ENCODE results near the gene KRT80. TPM values are rescaled to one million over a fixed set of nuclear protein-coding genes. Genes with fewer than 3 reads are reported as not detected.

Gene KRT80
- total RNA-seq, 3 donors from 2014 or later, result 2.9 to 9.8 TPM; not detected in 1

- Histone ChIP-seq H3K27me3 (no peaks in the 10 kb centered on the region), H3K4me3 (no peak overlapping the region), H3K9me3 (no peaks in the 10 kb centered on the region), H3K36me3 (no peaks in the 10 kb centered on the region), H3K27ac (peak overlapping the region; percentile 80 to 88), H3K4me1 (peaks cover 0 to 13% of the 10 kb centered on the region in 2 donors)
- TF ChIP-seq POLR2A (IDR thresholded peaks at IDR 0.05), result no peak
- no peak for TF ChIP-seq CTCF (IDR thresholded peaks at IDR 0.05)
- no peak for TF ChIP-seq POLR2AphosphoS5 (IDR thresholded peaks at IDR 0.05)
- intact Hi-C loops (cut with DNase I; ENCODE audit: low total_unique reads), result no loop called here
- peak in 1 of 2 donors; percentile 51 for DNase-seq (ENCODE audit: low spot score in 2 of 2)
Observed at GRCh38 chr12:52208424-52209165, 16.8 kb upstream of the KRT80 start.

- intact Hi-C loops (cut with DNase I; ENCODE audit: low total_unique reads), result no loop called here
- Histone ChIP-seq H3K4me1 (peaks cover 0 to 14% of the 10 kb centered on the region in 2 donors), H3K27ac (peak overlapping the region; percentile 80 to 88), H3K4me3 (no peak overlapping the region), H3K36me3 (no peaks in the 10 kb centered on the region), H3K27me3 (no peaks in the 10 kb centered on the region), H3K9me3 (no peaks in the 10 kb centered on the region)
- peak; percentile 93 to 95 for DNase-seq (ENCODE audit: low spot score in 2 of 2)
- TF ChIP-seq POLR2AphosphoS5 (IDR thresholded peaks at IDR 0.05), result peak; percentile 17 to 59 (median 39)
- no peak for TF ChIP-seq CTCF (IDR thresholded peaks at IDR 0.05)
Observed at GRCh38 chr12:52207895-52208294, 16.1 kb upstream of the KRT80 start.

GRCh38 chr12:52207106-52207505 is 15.3 kb upstream of the KRT80 start:
- Histone ChIP-seq H3K27ac (peak overlapping the region; percentile 80 to 88), H3K4me1 (peaks cover 0 to 17% of the 10 kb centered on the region in 2 donors), H3K9me3 (no peaks in the 10 kb centered on the region), H3K27me3 (no peaks in the 10 kb centered on the region), H3K4me3 (no peak overlapping the region), H3K36me3 (no peaks in the 10 kb centered on the region)
- DNase-seq (ENCODE audit: low spot score in 2 of 2), result peak in 1 of 2 donors; percentile 46
- intact Hi-C loops (cut with DNase I; ENCODE audit: low total_unique reads), result no loop called here
- TF ChIP-seq POLR2AphosphoS5 (IDR thresholded peaks at IDR 0.05), result no peak
- no peak for TF ChIP-seq CTCF (IDR thresholded peaks at IDR 0.05)
- TF ChIP-seq POLR2A (IDR thresholded peaks at IDR 0.05), result no peak

GRCh38 chr12:52206304-52207040 is 14.7 kb upstream of the KRT80 start:
- intact Hi-C loops (cut with DNase I; ENCODE audit: low total_unique reads), result no loop called here
- no peaks in the 10 kb centered on the region for H3K9me3 ChIP-seq
- no peaks in the 10 kb centered on the region for H3K36me3 ChIP-seq
- DNase-seq (ENCODE audit: low spot score in 2 of 2), result peak in 1 of 2 donors; percentile 46
- H3K4me3 ChIP-seq, result no peak overlapping the region
- peaks cover 0 to 17% of the 10 kb centered on the region in 2 donors for H3K4me1 ChIP-seq
- peak overlapping the region; percentile 80 to 88 for H3K27ac ChIP-seq
- TF ChIP-seq POLR2A (IDR thresholded peaks at IDR 0.05) (no peak), POLR2AphosphoS5 (IDR thresholded peaks at IDR 0.05) (no peak), CTCF (IDR thresholded peaks at IDR 0.05) (no peak)
- H3K27me3 ChIP-seq, result no peaks in the 10 kb centered on the region
